Inflammatory macrophage treated with lipopolysaccharide for 1 hour (primary cell): ENCODE results near the gene STRN3.
"Not testable (repeated sequence)": the region's sequence is repeated elsewhere in the genome, so short reads cannot be mapped to it uniquely, and the experiment has no call there.

Experiments used
- DNase-seq, 2 donors: peaks; one replicate each; pipeline ENCODE4 v3.0.0-alpha.2; 2020 to 2022

Gene STRN3, protein sequence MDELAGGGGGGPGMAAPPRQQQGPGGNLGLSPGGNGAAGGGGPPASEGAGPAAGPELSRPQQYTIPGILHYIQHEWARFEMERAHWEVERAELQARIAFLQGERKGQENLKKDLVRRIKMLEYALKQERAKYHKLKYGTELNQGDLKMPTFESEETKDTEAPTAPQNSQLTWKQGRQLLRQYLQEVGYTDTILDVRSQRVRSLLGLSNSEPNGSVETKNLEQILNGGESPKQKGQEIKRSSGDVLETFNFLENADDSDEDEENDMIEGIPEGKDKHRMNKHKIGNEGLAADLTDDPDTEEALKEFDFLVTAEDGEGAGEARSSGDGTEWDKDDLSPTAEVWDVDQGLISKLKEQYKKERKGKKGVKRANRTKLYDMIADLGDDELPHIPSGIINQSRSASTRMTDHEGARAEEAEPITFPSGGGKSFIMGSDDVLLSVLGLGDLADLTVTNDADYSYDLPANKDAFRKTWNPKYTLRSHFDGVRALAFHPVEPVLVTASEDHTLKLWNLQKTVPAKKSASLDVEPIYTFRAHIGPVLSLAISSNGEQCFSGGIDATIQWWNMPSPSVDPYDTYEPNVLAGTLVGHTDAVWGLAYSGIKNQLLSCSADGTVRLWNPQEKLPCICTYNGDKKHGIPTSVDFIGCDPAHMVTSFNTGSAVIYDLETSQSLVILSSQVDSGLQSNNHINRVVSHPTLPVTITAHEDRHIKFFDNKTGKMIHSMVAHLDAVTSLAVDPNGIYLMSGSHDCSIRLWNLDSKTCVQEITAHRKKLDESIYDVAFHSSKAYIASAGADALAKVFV

DNA sequence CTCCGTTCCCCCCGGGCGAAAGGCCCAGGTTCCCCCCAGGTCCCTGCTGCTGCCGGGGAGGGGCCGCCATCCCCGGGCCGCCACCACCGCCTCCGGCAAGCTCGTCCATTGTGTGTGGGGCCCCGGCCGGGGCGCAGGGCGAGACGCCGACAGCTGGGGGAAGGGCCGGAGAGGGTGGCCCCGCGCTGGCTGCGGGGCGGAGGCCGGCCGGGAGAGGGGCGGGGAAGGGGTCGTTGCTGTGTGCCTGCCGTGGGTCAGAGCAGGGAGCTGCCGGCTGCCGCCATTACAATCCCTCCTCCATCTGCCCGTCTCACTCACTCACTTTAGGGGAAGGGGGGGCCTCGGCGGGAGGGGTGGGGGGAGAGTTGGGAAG lies at the start of gene STRN3:
STRN3 (minus strand) TSS at position 303 of the 373 bp plus-strand sequence; CDS start at position 109, 194 bp downstream.
- no peak for DNase-seq

DNA sequence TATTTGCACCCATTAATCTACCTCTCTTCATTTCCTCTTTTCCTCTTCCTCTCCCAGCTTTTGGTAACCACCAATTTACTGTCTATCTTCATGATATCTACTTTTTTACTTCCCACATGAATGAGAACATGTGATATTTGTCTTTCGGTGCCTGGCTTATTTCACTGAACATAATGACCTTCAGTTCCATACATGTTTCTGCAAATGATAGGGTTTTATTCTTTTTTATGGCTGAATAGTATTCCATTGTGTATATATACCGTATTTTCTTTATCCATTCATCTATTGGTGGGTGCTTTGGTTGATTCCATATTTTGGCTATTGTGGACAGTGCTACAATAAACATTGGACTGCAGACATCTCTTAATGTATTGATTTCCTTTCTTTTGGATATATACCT lies 49.0 kb upstream of the STRN3 start:
- DNase-seq: no peak

DNA sequence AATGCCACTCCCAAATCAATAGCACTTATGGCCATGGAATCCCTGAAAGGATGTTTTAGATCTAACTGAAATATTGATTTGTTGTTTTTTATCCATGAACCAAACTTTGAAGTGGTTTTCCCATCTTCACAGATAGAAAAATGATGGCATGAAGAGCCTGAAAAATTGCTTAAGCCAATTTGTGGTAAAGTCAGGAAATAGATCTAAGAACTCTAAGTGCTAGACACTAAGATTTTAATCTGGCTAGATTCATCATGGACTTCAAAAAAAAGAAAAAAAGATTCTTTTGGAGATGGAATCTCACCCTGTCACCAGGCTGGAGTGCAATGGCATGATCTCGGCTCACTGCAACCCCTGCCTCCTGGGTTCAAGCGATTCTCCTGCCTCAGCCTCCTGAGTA lies 45.0 kb upstream of the STRN3 start:
- DNase-seq: no peak

DNA sequence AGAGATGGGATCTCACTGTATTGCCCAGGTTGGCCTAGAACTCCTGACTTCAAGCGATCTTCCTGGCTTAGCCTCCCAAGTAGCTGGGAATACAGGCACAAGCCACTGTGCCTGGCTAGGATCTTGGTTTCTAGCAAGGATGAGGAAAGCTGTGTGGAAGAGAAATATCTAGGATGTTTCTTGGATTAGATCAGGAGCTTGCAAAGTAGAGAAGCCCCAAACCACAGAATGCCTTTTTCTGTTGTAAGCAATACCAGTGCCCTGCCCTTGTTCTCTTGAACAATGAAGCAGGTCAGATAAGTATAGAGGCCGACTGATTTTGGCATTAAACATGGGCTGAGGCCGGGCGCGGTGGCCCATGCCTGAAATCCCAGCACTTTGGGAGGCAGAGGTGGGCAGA lies 44.3 kb upstream of the STRN3 start:
- no peak for DNase-seq

DNA sequence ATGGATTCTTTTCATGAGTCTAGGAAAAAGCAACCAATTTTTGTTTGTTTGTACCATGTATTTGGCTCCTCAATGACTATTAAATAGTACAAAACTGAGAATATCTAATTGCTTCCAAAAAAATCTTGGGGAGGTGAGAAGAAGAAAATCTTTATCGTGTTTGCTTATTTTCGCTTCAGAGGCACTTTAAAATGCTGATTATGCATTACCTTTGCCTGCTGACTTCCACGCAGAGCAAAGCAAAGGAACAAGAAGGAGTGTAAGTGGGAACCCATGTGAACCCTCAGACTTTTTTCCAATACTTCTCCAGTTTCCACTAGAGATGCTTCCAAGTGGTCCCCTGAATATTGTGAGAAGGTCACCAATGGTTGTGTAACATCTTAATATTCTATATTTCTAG lies 43.2 kb upstream of the STRN3 start:
- DNase-seq: no peak

DNA sequence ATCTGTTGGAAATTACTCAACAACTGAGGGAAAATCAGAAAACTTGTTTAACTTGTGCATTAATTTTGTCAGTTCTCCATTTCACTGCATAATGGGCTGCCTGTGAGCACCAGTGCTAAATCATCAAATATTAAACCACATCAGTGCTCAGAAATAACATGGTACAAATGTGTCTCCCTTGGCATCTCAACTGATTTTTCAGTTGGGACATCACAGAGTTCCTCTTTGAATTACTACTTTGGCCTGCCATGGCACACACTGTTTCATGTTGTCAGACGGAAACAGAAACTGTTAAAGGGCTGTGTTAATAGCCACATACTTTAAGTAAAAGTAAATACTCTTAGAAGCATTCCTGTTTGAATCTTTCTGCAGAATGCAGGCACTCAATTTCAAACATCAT lies 42.1 kb upstream of the STRN3 start:
- DNase-seq: peak; percentile 80 to 81

DNA sequence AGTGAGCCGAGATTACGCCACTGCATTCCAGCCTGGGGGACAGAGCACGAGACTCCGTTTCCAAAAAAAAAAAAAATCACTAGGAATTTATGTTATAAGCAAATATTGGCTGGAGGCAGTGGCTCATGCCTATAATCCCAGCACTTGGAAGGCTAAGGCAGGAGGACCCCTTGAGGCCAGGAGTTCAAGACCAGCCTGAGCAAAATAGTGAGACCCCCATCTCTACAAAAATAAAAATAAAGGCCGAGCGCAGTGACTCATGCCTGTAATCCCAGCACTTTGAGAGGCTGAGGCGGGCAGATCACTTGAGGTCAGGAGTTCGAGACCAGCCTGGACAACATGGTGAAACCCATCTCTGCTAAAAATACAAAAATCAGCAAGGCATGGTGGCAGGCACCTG lies 36.7 kb upstream of the STRN3 start:
- not testable (repeated sequence) for DNase-seq

DNA sequence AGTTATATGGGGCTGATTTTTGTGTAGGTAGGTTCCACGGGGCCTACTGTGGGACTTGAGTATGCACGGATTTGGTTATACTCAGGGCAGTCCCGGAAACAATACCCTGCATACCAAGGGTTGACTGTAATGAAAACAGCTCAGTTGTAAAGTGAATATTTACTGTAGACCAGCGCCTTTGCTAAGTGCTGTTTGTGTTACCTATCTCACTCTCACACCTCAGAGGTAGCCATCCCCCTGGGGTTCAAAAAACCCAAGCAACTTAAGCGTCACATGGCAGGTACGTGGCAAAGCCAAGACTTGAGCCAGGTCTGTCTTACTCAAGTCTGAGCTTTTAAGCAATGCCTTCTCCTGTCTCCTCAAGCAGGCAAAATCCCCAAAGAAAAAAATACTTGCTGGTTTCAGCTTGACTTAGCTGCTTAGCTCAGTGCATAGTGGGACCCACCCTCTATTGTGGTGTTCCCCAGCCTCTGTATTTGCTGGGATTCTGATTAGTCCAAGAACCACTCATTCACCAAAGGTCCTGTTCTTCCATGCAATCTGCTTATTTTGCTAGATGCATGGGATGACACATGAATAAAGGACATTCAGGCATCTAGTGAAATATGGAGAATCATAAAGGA lies 34.2 kb upstream of the STRN3 start:
- no peak for DNase-seq

DNA sequence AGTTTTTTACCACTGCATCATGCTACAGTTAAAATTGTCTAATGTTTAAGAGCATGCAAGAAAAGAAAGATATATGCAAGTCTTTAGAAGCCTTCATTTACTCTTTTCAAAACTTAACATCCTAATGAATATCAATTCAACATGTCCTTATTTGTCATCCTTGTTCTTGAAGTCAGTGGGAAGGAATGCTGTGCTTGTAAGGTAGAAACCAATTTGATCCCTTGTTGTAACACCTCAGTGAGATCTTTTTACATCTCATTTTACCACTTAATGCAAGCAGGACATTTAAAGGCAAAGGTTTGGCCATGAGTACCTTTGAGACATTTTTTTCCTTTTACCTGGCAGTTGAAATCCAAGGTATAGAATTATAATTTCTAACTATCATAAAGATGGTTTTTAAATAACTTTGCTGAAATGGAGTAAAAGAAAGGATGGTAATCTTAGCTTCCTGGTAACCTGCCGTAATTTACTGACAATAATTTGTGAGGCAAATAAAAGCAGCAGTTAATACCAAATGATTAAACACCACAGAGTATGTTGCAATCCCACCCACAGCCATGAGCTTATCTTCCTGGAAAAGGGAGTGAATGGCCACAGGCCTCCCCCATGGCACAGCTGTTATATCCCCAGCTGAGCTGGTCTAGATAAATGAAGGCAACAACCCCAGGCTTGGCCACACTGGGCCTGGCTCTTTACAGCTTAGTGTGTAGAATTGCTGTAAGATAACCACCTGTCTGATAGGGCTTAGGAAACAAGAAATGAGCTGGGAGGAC lies 33.2 kb upstream of the STRN3 start:
- DNase-seq: peak; percentile 86 to 92

DNA sequence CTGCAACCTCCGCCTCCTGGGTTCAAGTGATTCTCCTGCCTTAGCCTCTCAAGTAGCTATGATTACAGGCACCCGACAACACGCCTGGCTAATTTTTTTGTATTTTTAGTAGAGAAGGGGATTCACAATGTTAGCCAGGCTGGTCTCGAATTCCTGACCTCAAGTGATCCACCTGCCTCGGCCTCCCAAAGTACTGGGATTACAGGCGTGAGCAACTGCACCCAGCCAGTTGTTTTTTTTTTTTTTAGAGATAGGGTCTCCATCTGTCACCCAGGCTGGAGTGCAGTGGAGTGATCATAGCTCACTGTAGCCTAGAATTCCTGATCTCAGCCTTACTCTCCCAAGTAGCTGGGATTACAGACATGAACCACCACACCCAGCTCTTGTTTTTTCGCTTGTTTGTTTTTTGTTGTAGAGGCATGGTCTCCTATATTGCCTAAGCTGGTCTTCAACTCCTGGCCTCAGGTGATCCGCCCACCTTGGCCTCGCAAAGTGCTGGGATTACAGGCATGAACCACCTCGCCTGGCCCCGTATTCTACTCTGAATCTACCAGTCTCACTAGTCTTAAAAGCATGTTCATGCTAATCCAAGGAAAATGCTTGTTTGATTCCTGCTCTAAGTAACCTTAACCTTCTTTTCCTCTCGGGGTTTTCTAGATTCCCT lies 31.7 kb upstream of the STRN3 start:
- no peak for DNase-seq

DNA sequence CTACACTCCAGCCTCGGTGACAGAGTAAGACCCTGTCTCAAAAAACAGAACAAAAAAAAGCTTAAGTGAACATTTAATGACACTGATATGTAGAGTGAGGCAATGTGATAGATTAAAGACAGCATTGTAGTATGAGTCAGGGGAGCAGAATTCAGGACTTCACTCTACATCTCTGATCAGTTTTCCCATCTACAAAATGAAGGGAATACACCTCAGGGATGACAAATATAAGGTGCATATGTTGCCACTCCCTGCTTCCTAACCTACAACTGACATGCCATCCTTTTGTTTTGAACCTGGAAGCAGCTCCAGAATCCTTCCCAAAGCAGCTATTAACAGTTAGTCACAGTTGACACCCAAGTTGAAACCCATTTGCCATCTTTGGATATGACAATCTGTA lies 30.9 kb upstream of the STRN3 start:
- DNase-seq: no peak

DNA sequence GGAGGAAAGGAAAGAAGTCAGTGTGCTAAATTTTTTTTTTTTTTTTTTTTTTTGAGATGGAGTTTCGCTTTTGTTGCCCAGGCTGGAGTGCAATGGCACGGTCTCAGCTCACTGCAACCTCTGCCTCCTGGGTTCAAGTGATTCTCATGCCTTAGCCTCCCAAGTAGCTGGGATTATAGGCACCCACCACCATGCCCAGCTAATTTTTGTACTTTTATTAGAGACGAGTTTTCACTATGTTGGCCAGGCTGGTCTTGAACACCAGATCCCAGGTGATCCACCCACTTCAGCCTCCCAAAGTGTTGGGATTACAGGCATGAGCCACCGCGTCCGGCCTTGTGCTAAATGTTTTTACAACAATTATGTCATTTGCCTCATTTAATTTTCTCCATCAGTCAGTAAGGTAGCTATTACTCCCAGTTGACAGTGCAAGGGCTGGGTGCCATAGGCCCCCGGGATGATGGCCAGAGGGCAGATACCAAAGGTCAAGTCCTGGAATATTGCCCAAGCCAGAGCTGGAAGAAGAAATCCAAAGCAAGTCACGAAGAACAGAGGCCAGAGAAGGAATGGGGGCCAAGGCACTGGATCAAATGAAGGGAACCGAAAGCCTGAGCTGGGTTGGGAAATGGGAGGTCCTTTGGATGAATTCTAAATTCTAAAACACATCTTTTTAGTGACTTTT lies 26.9 kb upstream of the STRN3 start:
- DNase-seq: not testable (repeated sequence)

DNA sequence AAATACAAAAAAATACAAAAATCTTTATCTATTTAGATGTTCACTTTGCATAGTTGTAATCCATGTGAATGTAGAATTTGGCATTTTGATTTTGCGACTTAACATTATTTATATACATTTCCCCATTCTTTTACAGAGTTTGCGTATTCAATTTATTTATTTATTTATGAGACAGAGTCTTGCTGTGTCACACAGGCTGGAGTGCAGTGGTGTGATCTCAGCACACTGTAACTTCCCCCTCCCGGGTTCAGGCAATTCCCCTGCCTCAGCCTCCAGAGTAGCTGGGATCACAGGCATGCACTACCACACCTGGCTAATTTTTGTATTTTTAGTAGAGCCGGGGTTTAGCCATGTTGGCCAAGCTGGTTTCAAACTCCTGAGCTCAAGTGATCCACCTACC lies 25.3 kb upstream of the STRN3 start:
- DNase-seq: peak; percentile 60 to 78

DNA sequence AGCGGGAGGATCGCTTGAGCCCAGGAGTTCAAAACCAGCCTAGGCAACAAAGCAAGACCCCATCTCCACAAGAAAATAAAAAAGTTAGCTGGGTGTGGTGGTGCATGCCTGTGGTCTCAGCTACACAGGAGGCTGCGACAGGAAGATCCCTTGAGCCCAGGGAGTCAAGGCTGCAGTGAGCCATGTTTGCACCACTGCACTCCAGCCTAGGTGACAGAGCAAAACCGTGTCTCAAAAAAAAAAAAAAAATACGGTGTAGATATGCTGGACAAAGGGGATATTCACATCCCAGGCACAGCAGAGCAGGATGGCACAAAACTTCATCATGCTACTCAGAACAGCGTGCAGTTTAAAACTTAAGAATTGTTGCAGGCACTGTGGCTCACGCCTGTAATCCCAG lies 24.8 kb upstream of the STRN3 start:
- DNase-seq: no peak

DNA sequence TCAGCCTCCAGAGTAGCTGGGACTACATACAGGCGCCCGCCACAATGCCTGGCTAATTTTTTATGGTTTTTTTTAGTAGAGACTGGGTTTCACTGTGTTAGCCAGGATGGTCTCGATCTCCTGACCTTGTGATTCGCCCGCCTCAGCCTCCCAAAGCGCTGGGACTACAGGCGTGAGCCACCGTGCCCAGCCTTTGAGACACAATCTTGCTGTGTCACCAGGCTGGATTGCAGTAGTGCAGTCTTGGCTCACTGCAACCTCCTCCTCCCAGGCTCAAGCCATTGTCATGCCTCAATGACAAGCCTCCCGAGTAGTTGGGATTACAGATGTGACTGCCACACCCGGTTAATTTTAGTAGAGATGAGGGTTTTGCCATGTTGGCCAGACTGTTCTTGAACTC lies 21.3 kb upstream of the STRN3 start:
- DNase-seq: peak in 1 of 2 donors; percentile 78

DNA sequence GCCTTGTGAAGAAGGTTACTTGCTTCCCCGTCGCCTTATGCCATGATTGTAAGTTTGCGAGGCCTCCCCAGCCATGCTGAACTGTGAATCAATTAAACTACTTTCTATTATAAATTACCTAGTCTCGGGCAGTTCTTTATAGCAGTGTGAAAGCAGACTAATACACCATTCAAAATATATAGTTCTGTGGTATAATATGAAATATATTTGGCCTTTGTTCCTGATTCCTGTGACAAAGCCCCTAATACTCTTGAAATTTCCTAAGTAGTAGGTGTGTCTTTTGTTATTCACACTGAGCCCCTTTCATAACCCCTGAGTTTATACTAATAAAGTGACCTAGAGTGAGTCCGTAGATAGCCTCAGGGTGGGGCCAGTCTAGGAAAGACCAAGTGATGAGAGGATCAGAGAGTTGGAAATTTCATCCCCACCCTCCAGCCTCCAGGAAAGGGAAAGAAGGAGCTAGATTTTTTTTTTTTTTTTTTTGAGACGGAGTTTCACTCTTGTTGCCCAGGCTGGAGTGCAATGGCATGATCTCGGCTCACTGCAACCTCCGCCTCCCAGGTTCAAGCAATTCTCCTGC lies 19.4 kb upstream of the STRN3 start:
- DNase-seq: no peak

DNA sequence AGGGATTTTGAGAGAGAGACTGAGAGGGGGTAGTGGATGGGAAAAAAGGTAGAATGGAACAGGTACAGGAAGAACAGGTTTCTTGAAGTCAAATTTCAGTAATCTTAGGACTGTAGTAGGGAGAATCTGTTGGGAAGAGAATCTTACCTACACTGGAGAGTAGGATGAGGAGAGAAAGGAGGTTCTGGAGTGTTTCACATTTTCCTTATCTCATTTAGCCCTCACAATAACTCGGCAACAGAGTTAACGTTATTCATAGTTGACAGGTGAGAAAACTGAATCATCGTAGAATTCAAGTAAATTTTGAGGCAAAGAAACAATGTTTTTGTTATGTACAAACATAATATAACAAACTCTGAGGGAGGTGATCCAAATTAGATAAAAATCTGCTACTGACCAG lies 17.2 kb upstream of the STRN3 start:
- no peak for DNase-seq

DNA sequence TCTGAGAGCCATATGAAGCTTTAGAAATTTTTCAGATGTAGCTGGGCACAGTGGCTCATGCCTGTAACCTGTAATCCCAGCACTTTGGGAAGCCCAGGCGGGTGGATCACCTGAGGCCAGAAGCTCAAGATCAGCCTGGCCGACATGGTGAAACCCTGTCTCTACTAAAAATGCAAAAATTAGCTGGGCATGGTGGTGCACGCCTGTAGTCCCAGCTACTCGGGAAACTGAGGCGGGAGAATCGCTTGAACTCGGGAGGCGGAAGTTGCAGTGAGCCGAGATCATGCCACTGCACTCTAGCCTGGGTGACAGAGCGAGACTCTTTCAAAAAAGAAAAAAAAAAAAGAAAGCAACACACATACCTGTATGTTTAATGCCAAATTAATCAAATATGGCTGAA lies 16.7 kb upstream of the STRN3 start:
- DNase-seq: not testable (repeated sequence)

DNA sequence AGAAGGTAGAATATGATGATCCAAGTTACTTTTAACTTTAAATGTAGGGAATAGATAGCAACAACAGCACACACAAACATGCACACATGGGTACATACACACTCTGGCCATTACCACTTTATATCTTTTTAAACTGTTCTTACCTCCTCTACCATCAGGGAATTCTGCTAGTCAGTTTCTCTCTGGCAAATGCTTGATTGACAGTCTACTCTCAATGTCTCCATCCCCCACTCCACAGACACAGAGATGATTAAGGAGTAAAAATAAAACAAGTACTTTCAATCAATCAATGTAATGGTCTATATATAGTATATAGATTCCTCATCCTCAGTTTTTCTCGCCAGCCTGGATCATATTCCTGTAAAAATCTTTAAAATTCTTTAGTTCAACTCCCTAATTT lies 16.1 kb upstream of the STRN3 start:
- no peak for DNase-seq

DNA sequence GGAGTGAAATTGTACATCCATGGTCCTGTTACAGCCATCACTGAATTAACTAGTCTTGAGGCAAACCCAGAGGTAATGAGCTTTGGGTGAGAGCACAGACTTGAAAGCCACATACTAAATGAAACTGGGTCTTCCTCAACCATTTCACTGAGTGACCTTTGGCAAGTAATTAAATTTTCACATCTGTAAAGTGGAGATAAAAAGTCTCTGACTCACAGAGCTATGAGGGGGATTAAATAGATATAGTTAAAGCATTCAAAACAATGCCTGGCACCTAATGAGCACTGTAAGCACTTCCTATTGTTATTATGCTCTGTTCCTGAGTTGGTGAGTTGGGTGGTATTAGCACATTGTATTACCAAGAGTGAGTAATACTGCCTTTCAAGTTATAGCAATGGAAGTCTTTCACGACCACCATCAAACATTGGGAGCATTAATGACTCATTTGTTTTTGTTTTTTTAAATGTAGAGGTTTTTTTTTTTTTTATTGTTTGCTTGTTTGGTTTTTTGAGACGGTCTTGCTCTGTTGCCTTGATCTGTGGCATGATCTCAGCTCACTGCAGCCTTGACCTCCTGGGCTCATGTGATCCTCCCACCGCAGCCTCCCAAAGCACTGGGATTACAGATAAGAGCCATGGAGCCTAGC lies 12.5 kb upstream of the STRN3 start:
- DNase-seq: no peak

DNA sequence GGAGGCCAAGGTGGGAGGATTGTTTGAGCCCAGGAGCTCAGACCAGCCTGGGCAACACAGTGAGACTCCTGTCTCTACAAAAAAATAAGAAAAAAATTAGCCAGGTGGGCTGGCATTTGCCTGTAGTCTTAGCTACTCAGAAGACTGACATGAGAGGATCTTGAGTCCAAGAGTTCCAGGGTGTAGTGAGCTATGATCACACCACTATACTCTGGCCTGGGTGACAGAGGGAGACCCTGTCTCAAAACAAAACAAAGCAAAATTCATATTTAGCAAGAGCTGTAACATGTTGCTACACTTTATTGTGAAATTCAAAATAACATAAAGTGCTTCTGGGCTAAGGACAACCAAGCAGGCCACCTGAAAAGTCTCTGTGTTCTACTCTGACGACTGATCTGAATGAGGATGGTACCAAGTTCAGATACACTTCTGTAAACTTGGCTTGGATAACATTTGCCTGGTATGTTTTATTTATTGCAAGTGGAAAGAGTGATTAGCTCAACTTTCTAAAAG lies 11.6 kb upstream of the STRN3 start:
- no peak for DNase-seq
